HEK293 (cell line): Measurements from ENCODE around the gene LEF1.
A peak's percentile ranks its signal among the peaks of the same experiment; 100 is the strongest.

Experiments used
- FEZF1 ChIP-seq: fragments of 450-650 bp; formaldehyde crosslinking; IDR thresholded peaks from 2 replicates; pipeline ENCODE4 v1.5.1; 2016; ENCODE audit warnings: missing biosample characterization, missing genetic modification characterization
- GLIS2 ChIP-seq: fragments of 450-650 bp; formaldehyde crosslinking; IDR thresholded peaks from 2 replicates; pipeline ENCODE4 v1.5.1; 2016; ENCODE audit warnings: missing biosample characterization, missing genetic modification characterization
- HIC1 ChIP-seq: fragments of 450-650 bp; formaldehyde crosslinking; IDR thresholded peaks from 2 replicates; pipeline ENCODE4 v1.5.1; 2016; ENCODE audit warnings: missing biosample characterization, missing genetic modification characterization
- IKZF3 ChIP-seq: fragments of 450-650 bp; IDR thresholded peaks from 2 replicates; pipeline ENCODE4 v1.5.0; 2018; ENCODE audit warnings: missing biosample characterization, mild to moderate bottlenecking, missing genetic modification characterization, moderate library complexity
- KLF16 ChIP-seq: fragments of 450-650 bp; formaldehyde crosslinking; IDR thresholded peaks from 2 replicates; pipeline ENCODE4 v1.5.1; 2017; ENCODE audit warnings: missing biosample characterization, missing genetic modification characterization
- MEIS1 ChIP-seq: sonication (generic); formaldehyde crosslinking; IDR thresholded peaks from 2 replicates; pipeline ENCODE4 v1.8.1; 2022; ENCODE audit warnings: missing genetic modification reagents, mild to moderate bottlenecking, borderline replicate concordance
- MYNN ChIP-seq: fragments of 450-650 bp; formaldehyde crosslinking; IDR thresholded peaks from 2 replicates; pipeline ENCODE4 v1.5.1; 2016; ENCODE audit warnings: missing biosample characterization, missing genetic modification characterization, borderline replicate concordance
- SP7 ChIP-seq: fragments of 450-650 bp; formaldehyde crosslinking; IDR thresholded peaks from 2 replicates; pipeline ENCODE4 v1.5.1; 2016; ENCODE audit warnings: missing biosample characterization, missing genetic modification characterization
- ZBTB1 ChIP-seq: fragments of 450-650 bp; formaldehyde crosslinking; IDR thresholded peaks from 2 replicates; pipeline ENCODE4 v1.5.1; 2016; ENCODE audit warnings: missing biosample characterization, missing genetic modification characterization
- ZBTB11 ChIP-seq: fragments of 450-650 bp; formaldehyde crosslinking; conservative IDR thresholded peaks from 2 replicates; pipeline ENCODE4 v1.5.1; 2016; ENCODE audit warnings: low read depth, missing biosample characterization, missing genetic modification characterization
- ZFP69B ChIP-seq: fragments of 450-650 bp; formaldehyde crosslinking; IDR thresholded peaks from 2 replicates; pipeline ENCODE4 v1.5.1; 2016; ENCODE audit warnings: missing biosample characterization, missing genetic modification characterization
- ZNF2 ChIP-seq: fragments of 450-650 bp; formaldehyde crosslinking; IDR thresholded peaks from 2 replicates; pipeline ENCODE4 v1.5.1; 2016; ENCODE audit warnings: missing biosample characterization, missing genetic modification characterization
- ZNF302 ChIP-seq: fragments of 450-650 bp; formaldehyde crosslinking; IDR thresholded peaks from 2 replicates; pipeline ENCODE4 v1.5.1; 2016; ENCODE audit warnings: missing biosample characterization, missing genetic modification characterization, low read depth
- ZNF362 ChIP-seq: fragments of 450-650 bp; formaldehyde crosslinking; IDR thresholded peaks from 2 replicates; pipeline ENCODE4 v1.5.1; 2016; ENCODE audit warnings: missing biosample characterization, missing genetic modification characterization
- ZNF518A ChIP-seq: fragments of 450-650 bp; formaldehyde crosslinking; conservative IDR thresholded peaks from 2 replicates; pipeline ENCODE4 v1.5.1; 2016; ENCODE audit warnings: low read depth, missing biosample characterization, missing genetic modification characterization
- ZNF521 ChIP-seq: fragments of 450-650 bp; formaldehyde crosslinking; IDR thresholded peaks from 2 replicates; pipeline ENCODE4 v1.5.1; 2017; ENCODE audit warnings: missing biosample characterization, mild to moderate bottlenecking, missing genetic modification characterization
- ZNF623 ChIP-seq: fragments of 450-650 bp; formaldehyde crosslinking; IDR thresholded peaks from 2 replicates; pipeline ENCODE4 v1.5.1; 2016; ENCODE audit warnings: missing biosample characterization, missing genetic modification characterization
- ZNF629 ChIP-seq: fragments of 450-650 bp; formaldehyde crosslinking; IDR thresholded peaks from 2 replicates; pipeline ENCODE4 v1.5.1; 2017; ENCODE audit warnings: missing biosample characterization, missing genetic modification characterization
- ZNF645 ChIP-seq: fragments of 450-650 bp; formaldehyde crosslinking; IDR thresholded peaks from 2 replicates; pipeline ENCODE4; 2016; ENCODE audit warnings: missing biosample characterization, missing genetic modification characterization
- ZNF777 ChIP-seq: fragments of 450-650 bp; formaldehyde crosslinking; IDR thresholded peaks from 2 replicates; pipeline ENCODE4 v1.5.1; 2017; ENCODE audit warnings: missing biosample characterization, missing genetic modification characterization, borderline replicate concordance
- ZSCAN5A ChIP-seq: fragments of 450-650 bp; formaldehyde crosslinking; IDR thresholded peaks from 2 replicates; pipeline ENCODE4 v1.5.1; 2016; ENCODE audit warnings: missing biosample characterization, missing genetic modification characterization

LEF1 gene

GRCh38 chr4:108118505-108118904, 50.2 kb downstream of the LEF1 start (continued):
- TF ChIP-seq ZNF518A (tag by site-specific recombination) (no peak), ZSCAN5A (no peak), ZBTB1 (no peak), ZFP69B (no peak), ZNF629 (tag by site-specific recombination) (peak; percentile 37; the same call in 1 of the 2 replicates), ZBTB11 (tag by site-specific recombination) (no peak), GLIS2 (tag by site-specific recombination) (no peak), ZNF2 (tag by site-specific recombination) (no peak), ZNF362 (peak; percentile 64; the same call in 1 of the 2 replicates), ZNF777 (tag by site-specific recombination) (no peak), KLF16 (tag by site-specific recombination) (no peak), HIC1 (tag by site-specific recombination) (no peak), ZNF623 (no peak), ZNF521 (tag by site-specific recombination) (no peak), ZNF645 (no peak), FEZF1 (tag by site-specific recombination) (peak; percentile 58; the same call in 1 of the 2 replicates), MYNN (tag by site-specific recombination) (no peak), ZNF302 (tag by site-specific recombination) (no peak), MEIS1 (CRISPR knock-in tag) (no peak), IKZF3 (tag by site-specific recombination) (no peak), SP7 (tag by site-specific recombination) (peak; percentile 96)
